IPS-11a (cell line): ENCODE results near the gene TRAPPC5.

Source experiments
- H3K4me3 ChIP-seq: one replicate; pipeline ENCODE4 v1.5.1; 2013; ENCODE audit warnings: low read depth, low read length, control low read depth

Gene TRAPPC5

DNA sequence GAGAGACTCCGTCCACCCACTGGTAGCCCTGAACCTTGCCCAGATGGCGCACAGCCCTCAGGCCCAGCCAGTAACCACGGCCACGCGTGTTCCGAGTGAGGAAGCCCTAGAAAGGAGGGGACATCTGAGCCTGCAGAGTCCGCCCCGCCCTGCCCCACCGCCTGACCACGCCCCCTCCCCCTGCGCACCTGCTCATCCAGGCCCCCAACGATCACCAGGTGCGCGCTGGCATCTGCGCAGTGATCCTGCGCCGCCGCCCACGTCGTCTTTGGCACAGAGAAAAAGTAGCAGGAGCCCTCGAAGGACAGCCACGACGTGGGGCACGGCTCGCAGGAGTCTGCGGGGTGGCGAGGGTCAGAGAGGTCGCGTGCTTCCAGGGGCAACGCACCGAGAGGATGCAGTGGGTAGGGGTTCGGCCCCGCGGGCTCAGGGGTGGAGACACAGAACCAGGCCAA is 49.2 kb downstream of the TRAPPC5 start:
- H3K4me3 ChIP-seq, result peak overlapping the region; percentile 33

DNA sequence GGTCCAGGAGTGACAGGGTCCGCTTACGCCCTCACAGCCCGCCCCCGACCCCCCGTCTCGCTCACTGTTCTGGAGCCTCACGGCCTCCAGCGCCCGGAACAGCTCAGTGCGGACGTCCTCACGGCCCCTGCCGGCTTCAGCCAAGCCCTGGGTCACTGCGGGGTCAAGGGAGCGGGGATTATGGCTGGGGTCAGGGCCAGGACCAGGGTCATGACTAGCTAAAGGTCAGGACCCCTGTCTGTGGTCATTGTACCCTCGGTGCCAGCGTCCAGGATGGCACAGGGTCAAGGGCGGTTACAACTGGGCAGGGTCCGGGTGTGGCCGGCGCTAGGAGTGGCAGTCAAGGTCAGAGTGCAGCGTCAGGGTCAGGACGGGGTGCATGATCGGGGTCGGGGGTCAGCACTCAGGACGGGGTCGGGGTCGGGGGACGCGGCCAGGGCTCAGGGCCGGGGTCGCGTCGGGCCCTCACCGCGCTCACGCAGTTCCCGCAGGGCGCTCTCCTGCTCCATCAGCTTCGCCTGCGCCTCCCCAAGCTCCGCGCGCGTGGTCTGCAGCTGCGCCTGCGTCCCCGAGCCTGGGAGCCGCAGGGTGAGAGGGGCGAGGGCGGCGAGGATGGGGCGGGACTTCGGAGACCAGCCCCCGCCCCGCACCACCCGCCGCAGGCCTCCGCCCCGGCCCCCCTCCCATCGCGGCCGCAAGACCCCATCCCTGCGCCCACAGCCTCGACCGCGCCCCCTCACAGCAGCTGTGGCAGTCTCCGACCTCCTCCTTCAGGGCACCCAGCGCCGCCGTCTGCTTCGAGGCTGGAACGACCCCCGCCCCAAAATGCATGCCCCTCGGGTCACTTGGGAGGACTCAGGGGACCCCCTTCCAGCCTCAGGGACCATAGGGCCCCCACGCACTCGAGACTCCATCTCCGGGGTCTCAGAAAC is 49.9 kb downstream of the TRAPPC5 start:
- peak overlapping the region; percentile 33 for H3K4me3 ChIP-seq

DNA sequence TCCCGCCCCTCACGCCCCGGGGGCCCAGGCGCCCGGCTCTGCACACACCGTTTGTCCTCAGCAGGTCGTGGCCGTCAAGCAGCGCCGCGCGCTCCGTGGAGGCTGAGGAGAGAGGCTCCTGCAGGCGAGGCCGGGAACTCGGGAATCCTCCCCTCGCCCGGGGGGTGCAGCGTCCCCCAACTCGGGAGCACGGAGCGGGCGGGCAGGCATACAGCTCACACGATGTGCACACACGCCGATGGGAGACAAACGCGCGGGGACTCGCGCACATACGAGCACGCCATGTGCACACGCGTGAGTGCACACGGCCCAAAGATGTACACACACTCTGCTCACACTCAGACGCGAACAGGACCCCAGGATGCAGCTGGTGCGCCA is 50.6 kb downstream of the TRAPPC5 start:
- no peak overlapping the region for H3K4me3 ChIP-seq

DNA sequence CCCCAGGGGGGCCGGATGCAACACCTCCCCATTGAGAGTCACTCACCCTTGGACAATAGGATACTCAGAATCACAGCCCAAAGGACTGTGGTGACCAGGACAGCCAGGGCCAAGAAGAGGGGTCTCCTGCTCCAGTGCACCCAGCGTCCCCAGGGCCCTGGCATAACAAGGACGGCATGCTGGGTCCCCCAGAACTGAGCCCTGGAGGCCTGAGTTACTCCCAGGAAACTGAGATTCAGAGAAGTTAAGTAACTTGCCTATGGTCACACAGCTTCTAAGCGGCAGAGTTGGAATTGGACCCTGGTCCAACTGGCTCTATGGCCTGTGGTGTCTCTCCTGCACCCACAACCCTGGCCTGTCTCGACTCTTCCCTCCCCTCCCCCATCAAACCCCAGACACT is 51.0 kb downstream of the TRAPPC5 start:
- no peak overlapping the region for H3K4me3 ChIP-seq

DNA sequence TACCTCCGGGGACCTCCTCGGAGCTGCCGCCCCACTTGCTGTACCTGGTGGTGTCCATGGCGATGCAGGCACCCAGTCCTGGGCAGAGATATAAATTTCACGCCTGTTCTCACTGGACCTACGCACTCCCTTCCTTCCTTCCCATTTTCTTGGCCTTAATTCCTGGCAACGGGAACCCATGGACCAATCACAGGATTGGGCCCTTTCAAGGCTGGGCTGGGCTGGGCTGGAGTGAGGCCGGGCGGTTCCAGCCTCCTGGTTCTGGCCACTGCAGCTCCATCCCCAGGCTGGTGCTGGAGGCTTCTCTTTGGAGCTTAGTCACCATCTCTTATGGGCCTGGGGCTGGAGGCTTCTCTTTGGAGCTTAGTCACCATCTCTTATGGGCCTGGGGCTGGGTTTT is 51.4 kb downstream of the TRAPPC5 start, which contains the start of gene CLEC4G:
TSS of gene CLEC4G (minus strand) at position 66 of the 400 bp plus-strand sequence. CDS start at position 58, 8 bp downstream.
- no peak within 1 kb of the TSS for H3K4me3 ChIP-seq

DNA sequence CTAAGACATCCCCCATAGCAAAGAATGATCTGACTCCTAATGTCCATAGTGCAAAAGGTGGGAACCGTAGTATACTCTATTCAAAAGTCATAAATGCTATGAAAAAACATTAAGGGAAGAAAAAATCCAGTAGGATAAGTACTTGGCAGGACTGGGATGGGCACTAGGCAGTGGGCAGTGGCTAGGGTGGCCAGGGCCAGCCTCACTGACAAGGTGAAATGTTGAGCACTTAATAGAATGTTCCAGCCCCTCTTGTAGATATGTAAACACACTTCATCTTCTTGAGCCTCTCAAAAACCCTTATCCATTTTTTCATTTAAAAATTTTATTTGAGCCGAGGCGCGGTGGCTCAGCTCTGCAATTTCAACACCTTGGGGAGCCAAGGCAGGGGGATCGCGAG is 52.7 kb downstream of the TRAPPC5 start:
- no peak overlapping the region for H3K4me3 ChIP-seq

DNA sequence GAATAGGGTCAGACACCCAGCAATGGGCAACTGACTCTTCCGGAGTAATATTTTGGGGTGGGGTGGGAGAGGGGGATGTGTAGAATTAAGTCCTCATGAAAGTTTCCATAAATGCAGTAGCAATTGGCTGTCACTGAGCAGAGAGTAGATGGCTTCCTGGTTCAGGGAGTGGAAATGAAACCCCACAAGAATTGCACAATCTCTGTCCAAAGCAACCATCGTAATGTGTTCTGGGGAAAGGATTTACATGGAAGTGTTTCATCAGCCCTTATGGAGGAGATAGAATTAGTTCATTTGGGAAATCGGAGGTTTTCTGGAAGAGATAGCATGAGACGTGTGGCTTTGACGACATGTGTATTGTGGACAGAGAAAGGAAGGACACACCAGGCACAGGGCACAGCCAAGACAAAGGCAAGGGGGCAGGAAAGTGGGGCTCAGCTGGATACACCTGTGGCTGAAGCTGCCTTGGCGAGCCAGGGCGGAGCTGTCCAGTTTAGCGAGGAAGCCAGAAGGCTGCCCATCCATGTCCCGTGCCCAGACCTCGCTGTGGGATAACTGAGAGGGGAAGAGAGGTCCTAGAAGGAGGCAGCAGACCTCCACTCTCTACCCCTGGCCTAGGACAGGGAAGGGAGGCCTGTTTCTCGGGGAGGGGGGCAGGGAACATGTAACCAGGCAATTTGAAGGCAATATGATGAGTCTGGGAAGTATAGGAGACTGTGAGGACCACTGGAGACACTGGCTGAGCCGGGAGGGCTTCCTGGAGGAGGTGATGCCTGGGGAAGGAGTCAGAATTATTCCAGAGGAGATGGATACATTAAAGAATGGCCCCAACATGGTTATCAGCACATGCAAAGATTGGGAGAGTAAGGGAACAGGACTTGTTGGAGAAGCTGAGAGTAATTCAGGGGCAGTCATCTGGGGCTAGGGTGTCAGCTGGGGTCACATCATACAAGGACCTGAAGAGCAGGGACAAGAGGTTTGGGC is 53.9 kb downstream of the TRAPPC5 start:
- H3K4me3 ChIP-seq, result no peak overlapping the region

DNA sequence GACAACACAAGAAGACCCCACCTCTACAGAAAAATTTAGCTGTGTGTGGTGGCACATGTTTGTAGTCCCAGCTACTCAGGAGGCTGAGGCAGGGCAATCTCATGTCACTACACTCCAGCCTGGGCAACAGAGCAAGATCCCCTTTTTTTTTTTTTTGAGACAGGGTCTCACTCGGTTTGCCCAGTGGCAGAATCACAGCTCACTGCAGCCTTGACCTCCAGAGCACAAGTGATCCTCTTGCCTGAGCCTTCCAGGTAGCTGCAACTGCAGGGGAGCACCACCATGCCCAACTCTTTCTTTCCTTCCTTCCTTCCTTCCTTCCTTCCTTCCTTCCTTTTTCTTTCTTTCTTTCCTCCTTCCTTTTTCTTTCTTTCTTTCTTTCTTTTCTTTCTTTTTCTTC is 55.5 kb downstream of the TRAPPC5 start:
- H3K4me3 ChIP-seq, result no peak overlapping the region

DNA sequence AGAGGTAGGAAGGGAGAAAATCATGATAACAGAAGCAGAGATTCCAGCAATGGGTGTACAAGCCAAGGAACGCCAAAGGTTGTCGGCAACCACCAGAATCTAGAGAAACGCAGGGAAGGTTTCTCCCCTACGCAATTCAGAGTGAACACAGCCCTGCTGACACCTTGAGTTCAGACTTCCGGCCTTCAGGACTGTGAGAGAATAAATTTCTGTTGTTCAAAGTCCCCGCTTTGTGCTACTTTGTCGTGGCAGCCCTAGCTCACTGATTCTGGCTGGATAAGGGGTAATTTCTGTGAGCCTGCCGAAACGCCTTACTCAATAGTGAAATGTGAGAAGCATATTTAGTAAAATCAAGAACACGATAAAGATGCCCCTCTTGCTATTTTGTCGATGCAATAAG is 56.6 kb downstream of the TRAPPC5 start:
- H3K4me3 ChIP-seq, result no peak overlapping the region
